Amniotic stem cell (primary cell): ENCODE results near the gene TAOK2.

Experiments used
- DNase-seq: peaks from one replicate; lab custom pipeline; 2025; lab: John Stamatoyannopoulos, UW

Gene TAOK2

GRCh38 chr16:29963021-29963743 lies 10.5 kb upstream of the TAOK2 start:
- DNase-seq: no peak

GRCh38 chr16:29968205-29968604 lies 5.5 kb upstream of the TAOK2 start:
- no peak for DNase-seq

- DNase-seq: no peak
Observed at GRCh38 chr16:29971304-29971703, 2.4 kb upstream of the TAOK2 start.

- no peak for DNase-seq
Observed at GRCh38 chr16:29972500-29972899, 1.2 kb upstream of the TAOK2 start.

- DNase-seq: no peak
Observed at GRCh38 chr16:29972992-29973383, 680 bp upstream of the TAOK2 start.

- DNase-seq: no peak
Observed at GRCh38 chr16:29974291-29975133, 844 bp downstream of the TAOK2 start.

- DNase-seq: no peak
Observed at GRCh38 chr16:29975134-29975538, 1.5 kb downstream of the TAOK2 start.

- no peak for DNase-seq
Observed at GRCh38 chr16:29975811-29976511, 2.3 kb downstream of the TAOK2 start.

GRCh38 chr16:29977063-29977825 lies 3.6 kb downstream of the TAOK2 start:
- DNase-seq: no peak

GRCh38 chr16:29978081-29978480 lies 4.4 kb downstream of the TAOK2 start:
- no peak for DNase-seq

GRCh38 chr16:29978564-29979270 lies 5.0 kb downstream of the TAOK2 start:
- DNase-seq: no peak

GRCh38 chr16:29982560-29983419 lies 9.1 kb downstream of the TAOK2 start:
- no peak for DNase-seq

- no peak for DNase-seq
Observed at GRCh38 chr16:29983420-29984136, 9.9 kb downstream of the TAOK2 start.

GRCh38 chr16:29984137-29984763 lies 10.6 kb downstream of the TAOK2 start:
- no peak for DNase-seq

- no peak for DNase-seq
Observed at GRCh38 chr16:29984764-29985147, 11.1 kb downstream of the TAOK2 start.

GRCh38 chr16:29985271-29985811 lies 11.7 kb downstream of the TAOK2 start:
- DNase-seq: no peak

- DNase-seq: no peak
Observed at GRCh38 chr16:29986231-29986630, 12.6 kb downstream of the TAOK2 start.

GRCh38 chr16:29986931-29987330 lies 13.3 kb downstream of the TAOK2 start:
- DNase-seq: no peak
